SK-N-DZ (cell line): ENCODE data around the gene ACKR2.

ENCODE experiments used
- DNase-seq: peaks from one replicate; pipeline ENCODE4 v3.0.0-alpha.2; 2015; ENCODE audit warnings: low spot score

ACKR2 gene

DNA sequence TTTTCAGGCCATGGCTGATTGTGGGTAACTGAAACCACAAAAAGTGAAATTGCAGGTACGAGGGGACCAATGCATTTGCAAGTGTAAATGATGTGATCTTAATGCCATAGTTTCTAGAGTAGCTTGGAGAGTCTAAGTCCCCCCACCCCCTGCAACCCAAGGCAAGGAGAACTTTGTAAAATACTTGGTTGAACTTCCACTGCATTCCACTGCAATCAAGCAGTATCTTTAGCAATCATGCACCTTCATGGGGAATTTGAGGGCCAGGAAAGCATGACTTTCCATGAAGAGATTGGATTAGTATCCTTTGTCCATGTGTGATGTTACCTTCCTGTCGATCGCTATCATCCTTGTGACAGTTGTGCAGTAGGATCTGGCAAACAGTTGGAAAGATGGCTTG, 77.8 kb downstream of the ACKR2 start:
- DNase-seq = no peak

DNA sequence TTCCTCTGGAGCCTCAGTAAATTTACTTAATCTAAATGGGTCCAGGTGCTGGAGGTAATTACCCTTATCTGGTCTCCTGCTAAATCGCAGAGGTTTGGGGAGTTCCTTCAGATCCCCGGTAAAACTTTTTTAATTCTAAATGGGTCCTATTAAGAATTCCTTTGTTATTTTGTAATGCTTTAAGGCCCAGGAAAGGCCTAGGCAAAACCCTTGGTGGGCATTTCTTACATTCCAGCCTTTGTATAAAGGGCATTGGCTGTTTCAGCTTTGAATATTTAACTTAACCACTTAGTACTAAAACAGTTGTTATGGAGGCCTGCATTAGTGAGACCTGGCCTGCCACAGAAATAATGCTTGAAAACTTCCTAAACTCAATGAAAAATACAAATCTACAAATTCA, 81.8 kb downstream of the ACKR2 start:
- no peak for DNase-seq

DNA sequence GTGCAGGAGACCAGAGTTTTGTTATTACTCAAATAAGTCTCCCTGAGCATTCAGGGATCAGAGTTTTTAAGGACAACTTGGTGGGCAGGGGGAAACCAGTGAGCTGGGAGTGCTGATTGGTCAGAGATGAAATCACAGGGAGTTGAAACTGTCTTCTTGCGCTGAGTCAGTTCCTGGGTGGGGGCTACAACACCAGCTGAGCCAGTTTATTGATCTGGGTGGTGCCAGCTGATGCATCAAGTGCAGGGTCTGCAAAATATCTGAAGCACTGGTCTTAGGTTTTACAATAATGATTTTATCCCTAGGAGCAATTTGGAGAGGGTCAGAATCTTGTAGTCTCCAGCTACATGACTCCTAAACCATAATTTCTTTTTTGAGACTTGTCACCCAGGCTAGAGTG, 82.9 kb downstream of the ACKR2 start:
- DNase-seq = no peak

DNA sequence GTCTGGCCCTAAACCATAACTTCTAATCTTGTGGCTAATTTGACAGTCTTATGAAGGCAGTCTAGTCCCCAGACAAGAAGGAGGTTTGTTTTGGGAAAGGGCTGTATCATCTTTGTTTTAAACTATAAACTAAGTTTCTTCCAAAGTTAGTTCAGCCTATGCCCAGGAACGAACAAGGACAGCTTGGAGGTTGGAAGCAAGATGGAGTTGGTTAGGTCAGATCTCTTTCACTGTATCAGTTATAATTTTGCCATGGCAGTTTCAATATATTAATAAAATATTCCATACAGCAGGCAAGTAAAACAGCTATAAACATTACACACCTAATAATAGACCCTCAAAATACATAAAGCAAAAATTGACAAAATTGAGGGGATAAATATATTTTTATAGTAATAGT, 83.6 kb downstream of the ACKR2 start:
- DNase-seq = no peak

DNA sequence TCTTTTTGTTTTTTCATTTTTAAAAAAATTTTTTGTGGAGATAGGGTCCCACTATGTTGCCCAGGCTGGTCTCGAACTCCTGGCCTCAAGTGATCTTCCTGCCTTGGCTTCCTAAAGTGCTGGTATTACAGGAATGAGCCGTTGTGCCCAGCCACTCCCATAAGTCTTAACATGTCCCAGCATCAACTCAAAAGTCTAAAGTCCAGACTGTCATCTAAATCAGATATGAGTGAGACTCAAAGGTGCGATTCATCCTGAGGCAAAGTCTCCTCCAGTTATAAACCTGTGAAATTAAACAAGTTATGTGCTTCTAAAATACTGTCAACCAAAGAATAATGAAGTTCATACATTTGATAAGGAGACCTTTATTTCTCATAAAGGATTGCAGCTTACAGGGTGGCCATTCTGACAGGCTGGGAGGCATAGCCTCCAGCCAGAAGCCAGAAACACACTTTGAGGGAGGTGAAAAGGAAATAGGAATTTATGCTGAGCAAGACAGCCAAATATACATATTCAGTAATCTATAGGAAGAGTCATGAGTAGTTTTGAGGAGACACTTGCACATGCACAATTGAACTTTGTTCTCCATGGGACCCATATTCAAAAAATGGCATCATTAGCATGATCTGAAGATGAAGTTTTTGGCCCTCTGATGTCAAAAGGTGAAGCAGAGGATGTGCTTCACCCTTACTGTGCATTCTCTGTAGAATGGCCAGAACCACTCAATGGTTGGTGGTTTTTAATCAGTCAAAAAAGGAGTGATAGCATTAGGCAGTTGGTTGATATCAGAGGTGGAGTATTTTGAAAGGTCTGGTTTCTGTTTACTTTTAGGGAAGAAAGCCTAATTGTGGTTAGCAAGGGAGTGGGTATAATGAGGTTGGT, 85.7 kb downstream of the ACKR2 start:
- DNase-seq = no peak

DNA sequence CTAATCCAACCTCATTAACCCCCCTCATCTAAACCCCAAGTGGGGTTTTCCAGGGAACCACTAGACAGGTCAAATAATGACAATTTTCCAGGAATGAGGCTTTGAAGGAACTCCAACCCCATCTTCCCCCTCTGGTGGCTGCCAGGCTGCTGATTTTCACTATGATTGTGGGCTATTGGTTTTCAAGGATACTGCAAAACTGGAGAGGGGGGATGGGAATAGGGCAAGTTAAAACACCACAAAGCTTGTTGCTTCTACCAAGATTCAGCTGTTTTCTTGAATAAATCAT, 86.3 kb downstream of the ACKR2 start:
- DNase-seq = no peak

DNA sequence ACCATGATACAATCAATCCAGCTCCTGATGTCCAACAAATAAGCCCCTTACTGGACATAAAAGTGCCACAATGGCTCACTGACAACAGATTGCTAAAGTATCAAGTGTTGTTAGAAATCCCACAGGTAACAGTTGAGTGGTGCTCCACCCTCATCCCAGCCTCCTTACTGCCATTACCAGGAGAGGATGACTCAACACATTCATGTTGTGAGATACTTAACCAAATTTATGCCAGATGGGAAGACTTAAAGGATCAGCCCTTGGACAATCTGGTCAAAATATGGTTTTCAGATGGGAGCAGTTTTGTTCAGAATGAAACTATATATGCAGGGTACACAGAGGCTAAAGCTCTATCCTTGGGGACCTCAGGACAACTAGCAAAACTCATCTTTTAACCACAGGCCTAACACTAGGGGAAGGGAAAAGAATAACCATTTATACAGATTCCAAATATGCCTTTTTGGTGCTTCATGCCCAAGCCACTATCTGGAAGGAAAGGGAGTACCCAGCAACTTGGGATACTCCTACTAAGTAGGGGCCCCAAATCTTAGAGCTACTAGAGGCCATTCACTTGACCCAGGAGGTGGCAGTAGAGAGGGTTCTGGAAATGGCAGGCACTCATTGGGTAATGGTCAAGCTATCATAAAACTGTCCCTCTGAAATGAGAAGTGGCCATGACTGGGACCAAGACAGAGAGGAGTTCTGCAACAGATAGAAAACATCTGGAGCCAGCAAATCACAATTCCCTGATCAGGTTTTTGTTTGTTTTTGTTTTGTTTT, 89.8 kb downstream of the ACKR2 start:
- DNase-seq = no peak

DNA sequence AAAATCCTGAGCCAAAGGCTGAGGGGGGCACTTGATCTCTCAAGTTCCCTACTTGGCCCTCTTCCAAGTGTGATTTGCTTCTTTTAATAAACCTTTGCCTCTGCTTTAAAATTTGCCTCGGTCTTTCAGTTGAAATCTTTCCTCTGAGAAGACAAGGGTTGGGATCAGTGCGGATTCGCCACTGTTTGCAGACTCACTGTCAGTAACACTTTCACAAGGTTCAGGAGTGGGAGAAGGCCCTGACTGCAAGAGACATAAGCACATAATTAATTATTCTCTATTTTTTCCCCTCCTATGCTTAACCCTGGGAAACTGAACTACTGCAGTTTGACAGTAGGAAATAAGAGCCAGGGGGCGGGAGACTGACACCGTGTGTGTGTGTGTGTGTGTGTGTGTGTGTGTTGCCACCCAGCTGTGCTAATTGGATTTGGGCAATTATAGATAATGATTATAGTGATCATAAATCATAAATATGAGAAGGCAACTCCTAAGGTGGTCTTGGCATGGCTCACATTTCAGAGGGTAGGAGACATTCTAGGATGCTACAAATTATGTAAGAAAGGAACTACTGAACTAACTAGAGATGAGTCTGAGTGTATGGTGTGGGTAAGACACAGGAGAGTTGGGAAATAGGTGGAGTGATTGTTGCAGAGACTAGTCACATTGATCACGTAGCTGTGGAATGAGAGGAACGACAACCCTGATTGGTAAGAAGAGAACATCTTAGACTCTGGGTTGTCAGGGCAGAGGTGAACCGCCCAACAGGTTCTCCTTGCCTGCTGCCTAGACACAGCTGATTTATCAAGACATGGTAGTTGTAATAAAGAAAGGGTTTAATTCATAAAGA, 91.2 kb downstream of the ACKR2 start:
- no peak for DNase-seq

DNA sequence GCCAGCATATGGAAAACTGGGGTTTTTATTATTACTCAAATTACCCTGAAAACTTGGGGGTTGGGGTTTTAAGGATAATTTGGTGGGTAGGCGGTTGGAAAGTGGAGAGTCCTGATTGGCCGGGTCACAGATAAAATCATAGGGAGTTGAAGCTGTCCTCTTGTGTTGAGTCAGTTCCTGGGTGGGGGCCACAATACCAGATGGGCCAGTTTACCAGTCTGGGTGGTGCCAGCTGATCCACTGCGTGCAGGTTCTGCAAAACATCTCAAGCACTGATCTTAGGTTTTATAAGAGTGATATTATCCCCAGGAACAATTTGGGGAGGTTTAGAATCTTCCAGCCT, 91.8 kb downstream of the ACKR2 start:
- DNase-seq = no peak

DNA sequence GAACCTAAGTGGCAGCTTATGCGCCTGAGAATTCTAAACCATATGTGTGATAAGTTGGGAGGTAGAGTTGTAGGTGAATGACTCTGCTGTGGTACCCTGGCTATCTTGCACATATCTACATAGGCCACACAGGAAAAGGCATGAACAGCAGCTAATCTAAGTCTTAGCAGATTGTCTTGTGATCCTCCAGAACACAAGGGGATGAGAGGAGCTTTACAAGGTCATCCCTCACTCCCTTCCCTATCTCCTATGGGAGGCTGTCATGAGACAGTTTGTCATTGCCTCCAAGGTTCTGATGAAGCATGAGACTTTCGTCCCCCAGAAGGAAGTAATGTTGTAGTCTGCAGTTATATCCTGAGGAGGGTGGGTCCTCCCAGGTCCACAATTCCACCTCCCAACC, 93.0 kb downstream of the ACKR2 start:
- no peak for DNase-seq

DNA sequence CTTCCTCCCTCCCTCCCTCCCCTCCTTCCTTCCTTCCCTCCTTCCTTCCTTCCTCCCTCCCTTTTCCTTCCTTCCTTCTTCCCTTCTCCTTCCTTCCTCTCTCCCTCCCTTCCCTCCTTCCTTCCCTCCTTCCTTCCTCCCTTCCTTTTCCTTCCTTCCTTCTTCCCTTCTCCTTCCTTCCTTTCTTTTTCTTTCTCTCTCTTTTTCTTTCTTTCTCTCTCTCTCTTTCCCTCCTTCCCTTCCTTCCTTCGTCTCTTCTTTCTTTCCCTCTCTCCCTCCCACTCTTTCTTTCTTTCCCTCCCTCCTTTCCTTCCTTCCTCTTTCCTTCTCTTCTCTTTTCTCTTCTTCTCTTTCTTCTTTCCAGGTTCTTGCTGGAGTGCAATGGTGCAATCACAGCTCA, 94.8 kb downstream of the ACKR2 start:
- no peak for DNase-seq

DNA sequence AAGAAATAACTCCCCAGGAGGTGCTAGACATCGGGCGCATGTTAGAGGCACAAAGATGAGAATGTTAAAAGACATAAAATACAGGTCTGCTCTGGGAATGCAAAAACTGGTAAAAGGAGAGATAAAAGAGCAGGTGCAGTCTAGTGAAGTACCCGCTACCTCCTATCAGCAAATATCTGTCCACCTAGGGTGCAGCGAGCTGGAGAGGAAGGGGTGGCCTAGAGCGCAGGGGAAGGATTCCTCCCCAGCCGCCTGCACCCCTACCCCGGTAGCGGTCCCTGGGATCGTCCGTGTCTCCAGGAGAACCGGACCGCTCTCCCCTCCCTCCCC, 96.5 kb downstream of the ACKR2 start:
- DNase-seq = no peak

DNA sequence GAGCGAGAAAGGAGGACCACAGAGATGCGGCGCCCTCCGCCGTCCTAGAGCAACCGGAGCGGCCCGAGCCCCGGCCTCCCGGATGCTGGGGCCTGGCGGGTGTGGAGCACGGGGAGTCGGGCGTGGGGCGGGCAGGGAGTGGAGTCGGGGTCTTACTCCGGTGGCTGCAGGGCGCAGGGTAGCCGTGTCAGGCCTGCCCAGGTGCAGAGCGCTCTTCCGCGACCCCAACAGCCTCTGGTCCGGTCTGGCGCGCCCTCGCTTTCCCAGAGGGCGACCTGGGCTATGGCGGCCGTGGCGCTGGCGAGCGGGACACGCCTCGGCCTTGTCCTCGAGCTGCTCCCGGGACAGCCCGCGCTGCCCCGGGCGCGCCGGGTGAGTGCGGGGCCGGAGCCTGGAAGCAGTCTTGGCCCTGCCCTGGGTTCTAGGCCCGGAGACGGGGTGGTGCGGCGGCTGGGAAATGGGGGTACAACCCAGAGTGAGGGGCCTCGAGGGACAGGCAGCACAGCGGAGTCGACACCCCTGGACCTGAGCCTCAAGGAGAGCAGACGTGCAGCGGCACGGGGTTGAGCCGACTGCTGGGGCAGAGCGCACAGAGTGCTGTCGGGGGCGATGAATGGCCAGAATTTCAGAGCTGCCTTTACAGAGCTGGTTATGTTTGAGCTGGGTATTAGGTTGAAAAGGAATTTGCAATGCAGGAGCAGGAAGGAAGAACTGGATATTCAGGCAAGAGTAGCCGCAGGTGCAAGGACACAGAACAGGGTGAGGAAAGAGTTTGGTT, 97.0 kb downstream of the ACKR2 start, which contains the start of gene ZNF662:
TSS of gene ZNF662 (plus strand) at position 73 of the 778 bp plus-strand sequence. CDS start 1,973 bp downstream, outside the sequence.
- DNase-seq = no peak

DNA sequence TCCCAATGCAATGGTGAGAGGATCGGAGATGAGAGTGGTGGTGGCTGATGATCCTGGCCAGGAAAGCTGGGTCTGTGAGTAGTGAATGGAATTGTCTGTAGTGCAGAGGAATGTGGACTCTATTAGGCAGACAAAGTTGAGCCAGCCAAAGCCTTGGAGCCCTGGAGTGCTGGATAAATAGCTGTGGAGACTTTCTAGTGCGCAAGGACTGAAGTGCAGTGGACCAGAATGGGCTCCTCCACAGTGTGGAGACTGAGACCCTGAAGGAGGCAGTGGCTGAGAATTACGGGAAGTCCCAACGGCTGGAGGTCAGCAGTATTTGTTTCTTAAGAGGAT, 97.6 kb downstream of the ACKR2 start:
- no peak for DNase-seq

DNA sequence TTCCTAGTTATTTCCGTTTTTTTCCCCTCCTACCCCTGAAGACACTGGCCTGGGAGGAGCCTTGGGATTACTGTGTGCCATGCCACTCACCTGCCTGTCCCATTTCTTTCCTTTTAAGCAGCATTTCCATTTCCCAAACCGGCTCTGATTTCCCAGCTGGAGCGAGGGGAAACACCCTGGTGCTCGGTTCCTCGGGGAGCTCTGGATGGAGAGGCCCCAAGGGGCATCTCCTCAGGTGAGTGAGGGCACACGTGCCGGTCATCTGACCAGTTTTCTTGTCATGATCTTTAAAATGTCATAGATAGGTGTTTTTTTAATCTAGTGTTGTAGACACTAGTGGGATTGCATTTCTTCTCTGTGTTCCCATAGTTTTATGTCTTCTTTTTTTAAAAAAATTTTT, 99.4 kb downstream of the ACKR2 start:
- DNase-seq = no peak

DNA sequence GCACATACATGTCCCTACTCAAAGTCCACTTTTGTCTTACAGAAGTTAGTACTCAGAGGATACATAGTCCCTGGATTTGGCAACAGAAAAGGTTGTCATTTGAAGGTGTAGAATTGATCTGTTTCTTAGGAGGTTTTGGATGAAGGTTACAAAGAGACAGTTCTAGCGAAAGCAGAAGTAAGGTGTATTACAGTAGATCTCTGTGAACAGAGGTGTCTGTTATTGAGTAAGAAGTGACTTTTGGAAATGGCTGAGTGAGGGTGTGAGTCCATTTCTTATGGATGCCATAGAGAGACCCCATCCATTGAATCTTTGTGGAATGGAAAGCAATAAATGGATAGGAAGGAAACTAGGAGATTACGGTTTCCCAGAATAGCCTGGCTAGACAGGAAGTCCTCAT, 102.3 kb downstream of the ACKR2 start:
- no peak for DNase-seq

DNA sequence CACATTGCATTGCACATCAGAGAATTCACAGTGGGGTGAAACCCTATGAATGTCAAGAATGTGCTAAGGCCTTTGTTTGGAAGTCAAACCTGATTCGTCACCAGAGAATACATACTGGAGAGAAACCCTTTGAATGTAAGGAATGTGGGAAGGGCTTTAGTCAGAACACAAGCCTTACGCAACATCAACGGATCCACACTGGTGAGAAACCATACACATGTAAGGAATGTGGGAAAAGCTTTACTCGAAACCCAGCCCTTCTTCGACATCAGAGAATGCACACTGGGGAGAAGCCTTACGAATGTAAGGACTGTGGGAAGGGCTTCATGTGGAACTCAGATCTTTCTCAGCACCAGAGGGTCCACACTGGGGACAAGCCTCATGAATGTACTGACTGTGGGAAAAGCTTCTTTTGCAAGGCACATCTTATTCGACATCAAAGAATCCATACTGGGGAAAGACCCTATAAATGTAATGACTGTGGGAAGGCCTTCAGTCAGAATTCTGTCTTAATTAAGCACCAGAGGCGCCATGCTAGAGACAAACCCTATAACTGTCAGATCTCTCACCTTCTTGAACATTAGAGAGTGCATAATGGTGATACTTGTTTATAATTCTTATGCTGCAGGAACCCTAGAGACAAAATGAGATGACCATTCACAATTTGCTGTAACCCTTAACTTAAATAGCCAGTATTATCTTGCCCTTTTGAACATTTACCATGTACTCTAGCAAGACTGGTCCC, 105.7 kb downstream of the ACKR2 start:
- no peak for DNase-seq
